HG03520 (cell line): Measurements from ENCODE around the gene TMPRSS4.

Experiments used
- ATAC-seq: cut with Tn5 transposase; IDR thresholded peaks from one replicate; pipeline ENCODE4 v1.9.1; 2021; ENCODE audit warnings: mild to moderate bottlenecking, moderate library complexity; ENCODE audit not compliant: unreplicated experiment

TMPRSS4 gene

DNA sequence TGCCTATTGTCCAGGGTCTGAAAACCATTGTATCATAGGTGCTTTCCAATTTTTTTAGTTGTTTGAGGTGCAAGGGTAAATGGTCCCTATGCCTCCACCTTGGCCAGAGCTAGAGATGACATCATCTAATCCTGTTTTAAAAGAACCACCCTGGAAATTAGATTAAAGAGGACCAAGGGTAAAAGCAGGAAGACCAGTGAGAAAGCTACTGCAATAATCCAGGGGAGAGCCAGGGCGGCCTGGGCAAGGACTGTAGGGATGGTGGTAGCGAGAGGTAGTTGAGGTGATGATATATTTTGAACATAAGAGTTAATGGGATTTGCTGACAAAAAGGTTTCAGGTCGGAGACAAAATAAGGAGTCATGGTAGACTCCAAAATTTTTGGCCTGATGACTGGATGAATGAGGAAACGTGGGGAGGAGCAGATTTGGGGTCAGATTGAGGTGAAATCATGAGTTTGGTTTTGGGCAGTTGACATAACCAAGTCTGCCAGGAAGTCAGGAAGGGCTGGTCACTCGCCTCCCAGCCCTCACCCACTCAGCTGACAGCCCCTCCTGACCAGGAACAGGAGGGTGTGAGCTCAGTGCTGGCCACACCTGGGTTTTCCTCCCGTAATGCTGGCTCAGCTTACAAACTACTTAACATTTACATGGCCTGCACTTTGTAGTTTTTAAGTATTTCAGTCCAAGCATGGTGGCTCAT, 52.7 kb downstream of the TMPRSS4 start:
- ATAC-seq: no peak

DNA sequence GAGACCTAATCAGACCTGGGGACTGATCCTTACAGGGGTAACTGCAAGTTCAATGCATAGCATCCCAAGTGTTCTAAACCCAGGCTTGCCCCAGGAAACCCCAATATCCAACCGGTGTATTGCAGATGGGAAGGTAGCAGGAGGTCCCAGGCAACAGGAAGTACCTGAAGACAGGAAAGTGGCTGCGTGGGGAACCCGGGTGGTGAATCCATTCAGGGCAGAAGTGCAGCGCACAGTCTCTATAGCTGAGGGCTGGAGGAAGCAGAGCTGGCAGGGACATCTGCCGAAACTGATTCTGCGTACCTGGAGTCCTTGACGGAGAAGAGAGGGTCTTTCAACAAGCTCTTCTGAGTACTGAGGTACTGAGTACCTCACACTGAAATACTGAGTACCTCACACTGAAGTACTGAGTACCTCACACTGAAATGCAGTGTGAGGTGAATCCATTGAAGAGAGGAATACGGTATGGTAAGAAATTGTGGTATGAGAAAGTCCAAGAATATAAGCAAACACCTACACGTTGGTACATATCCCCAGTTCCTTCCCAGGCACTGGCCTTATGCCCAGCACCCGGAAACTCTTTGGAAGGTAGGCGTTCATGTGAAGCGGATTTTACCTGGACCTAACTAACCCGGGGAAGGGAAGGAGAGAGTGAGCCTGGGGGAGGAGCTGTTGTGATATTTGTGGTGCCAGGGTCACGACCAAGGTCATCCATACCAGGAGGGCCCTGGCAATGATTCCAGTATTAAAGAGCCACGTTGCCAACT, 55.7 kb downstream of the TMPRSS4 start:
- ATAC-seq: no peak

DNA sequence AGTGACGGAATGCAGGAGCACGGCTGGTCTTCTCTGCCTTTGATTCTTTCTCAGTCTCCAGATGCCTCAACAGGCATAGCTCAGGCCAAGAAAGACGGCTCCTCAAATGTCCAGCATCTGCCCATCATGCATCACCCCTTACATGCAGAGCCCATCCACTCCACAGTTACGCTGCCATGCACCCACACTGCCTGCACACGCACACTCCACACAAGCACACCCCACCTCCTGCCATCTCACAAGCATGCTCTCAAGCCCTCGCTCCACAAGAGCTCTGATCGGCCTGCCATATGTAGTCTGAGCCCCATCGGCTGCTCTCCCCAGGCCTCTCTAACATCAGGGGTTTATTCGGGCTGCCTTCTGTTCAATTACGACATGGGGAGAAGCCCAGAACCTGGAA, 56.9 kb downstream of the TMPRSS4 start:
- no peak for ATAC-seq

DNA sequence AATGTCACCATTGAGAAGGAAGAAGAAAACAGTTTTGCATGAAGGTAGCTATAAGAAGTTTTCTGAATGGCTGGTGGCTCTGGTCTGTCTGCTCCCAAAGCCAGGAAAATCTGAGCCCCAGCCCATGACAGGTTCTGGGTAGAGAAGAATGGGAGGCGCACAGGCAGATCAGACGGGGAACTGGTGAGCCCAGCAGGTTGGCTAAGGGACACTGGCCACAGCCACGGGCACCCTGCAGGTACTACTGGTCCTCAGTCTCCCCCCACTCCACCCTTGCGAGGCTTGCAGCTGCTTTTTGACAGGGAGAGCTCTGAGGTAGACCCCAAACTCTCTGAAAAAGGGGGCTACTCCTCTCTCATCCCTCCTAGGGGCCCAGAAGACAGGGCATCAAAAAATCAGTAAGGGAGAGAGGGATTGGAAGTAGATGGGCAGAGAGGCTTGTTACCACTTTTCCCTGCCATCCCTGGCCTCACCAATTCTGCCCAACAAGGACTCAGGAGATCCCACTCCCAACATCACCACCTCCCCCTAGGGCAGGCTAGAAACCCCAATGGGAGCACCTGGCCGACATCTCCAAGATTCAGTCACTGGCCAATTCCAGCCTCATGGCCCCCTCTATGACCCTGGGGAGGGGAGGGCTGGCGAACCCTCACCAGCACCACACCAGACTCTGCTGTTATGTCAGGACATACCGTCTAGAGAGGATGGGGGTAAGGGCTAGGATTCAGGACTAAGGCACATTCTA, 58.3 kb downstream of the TMPRSS4 start:
- no peak for ATAC-seq

DNA sequence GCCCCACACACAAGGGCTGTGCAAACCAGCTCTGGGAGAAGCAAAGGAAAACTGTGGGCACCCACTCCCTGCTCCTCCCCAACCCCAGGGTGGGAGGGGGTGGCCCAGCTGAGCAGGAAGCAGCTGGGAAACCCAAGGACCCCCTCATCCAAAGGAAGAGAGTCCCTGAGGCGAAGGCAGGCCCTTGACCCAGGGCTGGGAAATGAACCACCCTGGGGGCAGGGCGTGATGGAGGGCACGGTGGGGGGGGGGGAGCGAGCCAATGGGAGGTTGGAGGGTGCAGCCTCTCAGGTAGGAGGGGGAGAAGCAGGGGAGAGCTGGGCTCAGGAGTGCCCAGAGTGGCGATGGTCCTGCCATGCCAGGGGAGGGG, 58.9 kb downstream of the TMPRSS4 start:
- ATAC-seq: no peak

DNA sequence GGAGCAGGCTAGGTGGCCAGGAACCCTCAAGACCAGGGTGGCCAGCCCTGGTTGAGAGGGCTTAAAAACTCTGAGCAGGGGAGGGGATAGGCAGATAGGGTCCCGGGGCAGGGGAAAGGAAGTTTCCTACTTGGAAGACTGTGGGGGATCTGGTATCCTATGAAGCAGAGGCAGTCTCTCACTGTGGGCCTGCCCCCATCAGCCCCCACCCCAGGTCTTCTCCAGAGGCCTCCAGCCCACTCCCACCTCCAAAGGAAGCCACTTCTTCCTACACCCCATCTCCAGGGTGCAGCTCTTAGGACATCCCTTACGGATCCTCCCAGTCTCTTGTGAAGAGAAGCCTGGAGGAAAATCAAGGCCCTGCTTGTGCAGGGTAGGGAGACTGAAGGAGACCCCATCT, 59.5 kb downstream of the TMPRSS4 start:
- no peak for ATAC-seq

DNA sequence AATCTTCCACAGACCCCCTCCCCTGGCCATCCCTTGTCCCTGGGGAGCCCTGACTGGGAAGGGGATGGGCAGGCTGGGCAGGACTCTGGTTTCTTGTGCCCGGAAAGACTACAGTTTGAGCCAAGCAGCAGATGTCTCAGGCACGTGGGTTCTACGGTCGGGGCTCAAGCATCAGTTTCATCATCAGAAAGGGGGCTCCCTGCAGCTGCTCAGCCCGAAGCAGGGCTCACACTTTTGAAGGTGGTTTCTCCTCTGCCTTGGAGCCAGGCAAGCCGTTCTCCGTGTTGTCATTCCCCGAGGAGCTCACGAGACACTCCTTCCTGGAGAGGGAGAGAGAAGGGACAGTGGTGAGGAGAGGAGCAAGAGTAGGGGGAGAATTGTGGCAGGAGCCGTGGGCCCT, 59.9 kb downstream of the TMPRSS4 start:
- no peak for ATAC-seq

DNA sequence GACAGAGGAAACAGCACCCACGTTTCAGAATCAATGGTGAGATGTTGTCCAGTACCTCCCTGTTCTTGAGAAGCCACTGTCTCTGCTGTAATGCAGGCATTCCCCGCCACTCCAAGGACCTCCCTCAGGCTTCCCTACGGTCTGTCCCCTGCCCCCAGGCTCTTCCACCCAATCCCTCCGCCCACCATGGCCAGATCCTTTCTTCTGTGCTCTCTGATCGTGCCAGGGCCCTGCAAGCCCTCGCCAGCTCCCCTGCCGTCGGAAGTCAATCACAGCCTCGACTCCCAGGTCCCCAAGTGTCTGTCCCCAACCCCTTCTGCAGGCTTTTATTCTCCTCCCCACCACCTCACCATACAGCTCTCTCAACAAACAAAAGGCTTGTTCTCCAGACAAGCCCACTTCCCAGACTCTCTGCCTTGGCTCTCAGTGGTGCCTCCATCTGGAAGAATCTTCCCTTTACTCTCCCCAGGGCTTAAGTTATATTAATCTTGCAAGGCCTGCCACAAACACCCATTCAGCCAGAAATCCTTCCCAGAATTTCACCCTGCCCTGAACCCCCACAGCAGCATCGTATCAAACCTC, 62.1 kb downstream of the TMPRSS4 start:
- no peak for ATAC-seq

DNA sequence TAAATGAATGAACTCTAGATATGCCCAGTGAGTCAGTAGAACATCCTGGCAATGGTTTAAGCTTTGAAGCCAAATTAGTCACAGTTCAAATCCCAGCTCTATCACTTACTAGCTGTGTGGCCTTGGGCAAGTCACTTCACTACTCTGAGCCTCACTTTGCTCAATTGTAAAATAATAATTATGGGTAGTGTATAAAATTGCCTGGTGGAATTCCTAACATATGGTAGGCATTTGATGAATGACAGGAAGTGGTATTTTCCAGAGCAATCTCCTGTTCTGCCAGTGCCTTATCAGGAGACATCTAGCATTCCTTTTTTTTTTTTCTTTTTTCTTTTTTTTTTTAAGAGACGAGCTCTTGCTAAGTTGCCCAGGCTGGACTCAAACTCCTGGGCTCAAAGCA, 62.7 kb downstream of the TMPRSS4 start:
- ATAC-seq: no peak

DNA sequence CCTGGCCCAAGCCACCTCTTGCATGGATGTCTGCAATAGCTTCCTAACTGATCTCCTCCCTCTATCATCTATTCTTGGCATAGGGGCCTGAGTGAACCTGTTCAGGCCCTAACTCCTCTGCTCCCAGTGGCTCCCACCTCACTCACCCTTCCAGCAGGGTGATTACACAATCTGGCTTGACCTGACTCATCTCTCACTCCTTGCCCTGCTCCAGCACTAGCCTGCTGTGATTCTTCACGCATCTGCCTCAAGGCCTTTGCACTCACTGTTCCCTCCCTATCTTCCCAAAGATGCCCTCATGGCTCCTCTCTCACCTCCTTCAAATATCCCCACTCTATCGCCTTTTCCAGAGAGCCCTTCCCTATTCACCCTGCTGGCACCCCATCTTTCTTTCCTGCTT, 65.2 kb downstream of the TMPRSS4 start:
- no peak for ATAC-seq

DNA sequence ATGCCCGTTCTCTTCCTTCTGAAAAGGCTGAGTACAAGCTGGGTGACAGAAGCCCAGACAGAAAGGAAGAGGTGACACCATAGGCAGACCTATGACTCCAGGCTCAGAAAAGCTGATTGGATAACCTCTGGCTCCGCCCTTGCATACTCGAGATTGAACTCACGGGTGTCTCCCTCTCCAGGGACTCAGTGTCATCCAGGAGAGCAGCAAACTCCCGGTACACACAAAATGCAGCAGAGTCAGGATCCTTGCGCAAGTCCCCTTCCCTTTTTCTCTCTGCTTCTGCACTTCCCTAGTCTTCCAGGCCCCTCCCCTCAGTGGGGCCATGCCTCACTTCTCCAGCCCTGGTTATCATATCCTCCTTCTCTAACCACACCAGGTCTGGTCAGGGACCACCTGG, 65.9 kb downstream of the TMPRSS4 start:
- ATAC-seq: no peak

DNA sequence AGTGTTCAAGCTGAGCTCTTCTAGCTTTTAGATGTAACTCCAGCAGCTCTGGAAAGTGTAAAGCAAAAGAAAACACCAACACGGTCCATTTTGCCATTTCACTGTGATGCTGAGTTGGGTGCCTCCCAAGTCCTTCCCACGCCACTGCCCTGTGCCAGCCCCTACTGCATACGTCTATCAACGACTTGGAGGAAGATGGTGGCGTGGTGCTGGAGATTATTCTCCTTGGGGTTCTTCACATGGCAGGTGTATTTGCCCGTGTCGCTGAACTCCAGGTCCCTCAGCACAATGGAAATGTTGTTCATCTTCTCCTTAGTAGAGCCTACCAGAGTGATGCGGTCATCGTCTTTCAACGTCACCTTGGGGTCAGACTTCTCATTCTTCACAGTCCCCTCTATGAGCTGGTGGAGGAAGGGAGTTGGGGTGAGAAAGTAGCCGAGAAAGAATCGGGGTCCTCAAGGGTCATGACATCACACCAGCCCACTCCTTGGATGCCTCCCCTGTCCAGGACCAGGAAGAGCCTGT, 66.8 kb downstream of the TMPRSS4 start:
- no peak for ATAC-seq

DNA sequence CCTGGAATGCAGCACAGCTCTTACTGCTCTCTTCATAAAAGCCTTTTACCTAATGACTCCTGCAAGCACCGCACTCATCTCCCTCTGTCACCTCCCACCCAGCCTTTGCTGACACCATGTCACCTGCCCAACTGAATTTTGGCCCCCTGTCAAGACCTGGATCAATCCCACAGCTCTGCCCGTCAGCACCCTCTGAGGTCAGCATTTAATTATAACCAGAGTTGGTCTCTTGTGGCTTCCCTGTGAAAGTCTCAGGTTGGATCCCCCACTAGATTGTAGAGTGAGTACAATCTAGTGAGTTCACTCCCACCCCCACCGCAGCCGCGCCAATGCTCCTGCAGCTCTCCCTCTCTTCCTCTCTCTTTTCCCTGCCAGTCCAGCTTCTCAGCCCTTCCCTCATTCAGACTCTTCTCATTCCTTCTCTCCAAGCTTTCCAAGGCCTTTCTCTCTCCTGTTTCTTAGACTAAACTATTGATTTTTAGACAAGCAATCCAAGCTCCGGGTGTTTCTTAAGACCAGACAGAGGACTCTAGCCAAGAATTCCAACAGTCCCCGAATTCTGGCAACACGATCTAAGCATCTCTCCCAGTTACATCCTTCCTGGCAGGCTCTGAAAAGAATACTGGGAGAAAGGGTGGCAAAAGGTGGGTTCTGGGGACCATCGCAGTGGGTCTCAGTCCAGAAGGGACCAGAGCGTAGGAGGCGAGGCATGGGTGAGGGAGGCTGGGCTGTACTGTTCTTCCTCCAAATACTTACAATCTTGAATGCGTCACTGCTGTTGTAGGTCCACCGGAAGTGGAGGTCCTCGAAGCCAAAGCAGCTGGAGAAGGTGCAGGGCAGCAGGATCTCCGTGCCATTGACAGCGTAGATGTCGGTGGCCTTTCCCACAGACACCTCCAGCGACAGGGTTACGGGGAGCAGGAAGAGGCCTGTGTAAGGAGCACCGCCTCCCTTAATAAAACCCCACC, 67.7 kb downstream of the TMPRSS4 start:
- no peak for ATAC-seq

DNA sequence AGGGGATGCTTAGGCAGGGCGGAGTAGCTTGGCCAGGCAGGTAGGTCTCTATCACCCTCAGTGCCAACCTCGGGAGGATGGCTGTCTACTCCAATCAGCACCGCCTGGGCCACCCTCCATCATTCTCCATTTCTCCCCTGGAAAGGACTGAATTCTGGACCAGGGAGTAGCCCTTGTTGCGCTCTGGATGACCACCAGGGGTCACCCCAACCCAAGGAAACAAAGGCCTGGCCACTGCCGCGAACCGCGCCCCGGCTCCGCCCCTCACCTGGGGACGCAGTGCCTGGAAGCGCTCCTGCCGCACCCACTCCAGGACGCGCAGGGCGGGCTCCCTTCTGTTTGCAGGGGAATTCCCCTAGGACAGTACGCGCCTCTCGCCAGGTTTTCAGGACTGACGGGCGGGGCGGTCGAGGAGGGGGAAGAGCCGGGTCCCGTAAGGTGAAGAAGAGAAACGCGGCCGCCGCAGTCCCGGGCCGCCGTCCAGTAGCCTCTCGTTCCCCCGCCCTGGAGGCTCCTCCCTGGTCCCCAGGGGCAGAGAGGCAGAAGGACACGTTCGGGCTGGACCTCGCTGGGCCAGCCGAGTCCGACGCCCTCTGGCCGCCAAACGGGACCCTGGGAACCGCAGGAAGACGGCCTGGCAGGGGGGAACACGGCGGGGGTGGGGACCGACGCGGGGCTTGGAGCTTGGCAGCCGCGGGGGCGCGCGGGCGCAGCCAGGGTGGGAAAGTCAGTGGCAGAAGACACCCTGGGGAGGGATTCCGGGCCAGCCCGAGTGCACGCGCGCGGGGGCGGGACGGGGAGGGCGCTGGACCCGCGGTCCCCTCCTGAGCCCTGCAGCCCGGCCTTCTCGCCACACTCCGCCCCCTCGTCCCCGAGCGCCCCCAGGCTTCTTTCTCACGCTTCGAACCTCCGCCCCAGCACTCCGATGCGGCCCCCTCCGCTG, 68.7 kb downstream of the TMPRSS4 start:
- ATAC-seq: peak; percentile 71

DNA sequence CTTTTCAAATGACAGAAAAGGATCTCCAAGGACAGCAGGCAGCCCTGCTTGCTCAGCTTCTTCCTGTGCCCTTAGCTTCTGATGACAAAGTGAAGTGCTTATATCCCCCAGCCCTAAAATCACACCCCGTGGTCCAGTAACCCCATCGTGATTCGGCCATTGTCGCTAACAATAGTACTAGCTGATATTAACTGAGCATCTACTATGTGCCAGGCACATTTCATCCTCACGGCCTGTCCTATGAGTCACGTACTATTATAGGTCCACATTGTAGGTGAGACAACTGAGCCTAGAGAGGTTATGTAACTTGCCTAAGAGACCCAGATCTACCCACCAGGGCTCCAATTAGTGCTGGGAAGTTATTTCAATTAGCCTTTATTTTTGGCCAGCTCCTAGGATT, 69.7 kb downstream of the TMPRSS4 start:
- ATAC-seq: no peak

DNA sequence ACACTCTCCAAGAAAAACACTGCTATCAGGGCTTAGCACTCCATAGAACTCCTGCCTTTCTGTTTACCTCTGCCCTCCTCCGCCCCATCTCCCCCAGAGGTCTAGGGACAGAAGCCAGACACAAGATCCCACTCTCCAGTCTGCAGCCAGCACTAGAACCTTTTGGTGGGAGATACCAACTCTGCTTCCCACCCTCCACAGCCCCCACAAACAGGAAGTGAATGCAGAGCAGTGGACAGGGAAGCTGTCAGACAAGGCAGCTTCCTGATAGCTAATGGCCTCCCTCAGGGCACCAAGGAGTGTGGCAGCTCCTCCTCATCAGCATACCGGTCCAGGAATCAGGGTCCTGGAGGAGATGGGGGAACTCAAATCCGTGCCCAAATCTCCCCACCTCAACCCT, 70.6 kb downstream of the TMPRSS4 start:
- no peak for ATAC-seq

DNA sequence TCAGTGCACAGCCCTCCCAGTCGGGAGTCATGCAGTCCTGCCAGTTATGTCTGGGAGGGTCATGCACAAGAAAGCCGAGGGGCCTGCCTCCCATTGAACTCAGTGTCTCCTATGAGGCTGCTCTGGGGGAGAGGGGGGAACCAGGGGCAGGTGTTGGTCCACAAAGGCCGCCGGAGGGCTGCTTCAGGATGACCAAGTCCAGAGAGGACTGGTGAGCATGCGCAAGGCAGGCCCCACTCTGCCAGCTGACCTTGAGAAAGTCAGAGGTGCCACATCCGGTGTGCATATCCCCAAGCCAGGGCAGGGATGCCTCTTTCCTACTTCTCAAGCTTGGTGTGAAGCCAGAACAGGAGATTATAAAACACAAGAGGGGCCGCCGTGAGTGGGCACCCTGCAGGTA, 71.4 kb downstream of the TMPRSS4 start:
- ATAC-seq: no peak

DNA sequence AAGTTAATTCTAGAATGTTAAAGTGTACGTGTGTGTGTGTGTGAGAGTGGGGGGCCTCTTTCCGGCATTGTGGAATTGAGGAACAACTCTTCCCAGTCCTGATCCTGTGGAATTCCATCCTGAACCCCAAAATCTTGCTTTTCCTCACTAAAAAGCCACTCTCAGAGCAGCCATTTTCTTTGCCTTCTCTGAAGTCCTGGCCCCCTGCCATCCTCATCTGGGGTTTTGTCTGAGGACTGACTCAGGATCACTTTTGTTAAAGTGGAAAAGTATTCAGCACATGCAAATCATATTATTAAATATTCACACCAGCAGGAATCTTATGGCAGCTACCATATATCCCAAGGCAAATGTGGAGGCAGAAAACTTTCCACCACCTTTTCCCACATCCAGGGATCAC, 72.0 kb downstream of the TMPRSS4 start:
- no peak for ATAC-seq

DNA sequence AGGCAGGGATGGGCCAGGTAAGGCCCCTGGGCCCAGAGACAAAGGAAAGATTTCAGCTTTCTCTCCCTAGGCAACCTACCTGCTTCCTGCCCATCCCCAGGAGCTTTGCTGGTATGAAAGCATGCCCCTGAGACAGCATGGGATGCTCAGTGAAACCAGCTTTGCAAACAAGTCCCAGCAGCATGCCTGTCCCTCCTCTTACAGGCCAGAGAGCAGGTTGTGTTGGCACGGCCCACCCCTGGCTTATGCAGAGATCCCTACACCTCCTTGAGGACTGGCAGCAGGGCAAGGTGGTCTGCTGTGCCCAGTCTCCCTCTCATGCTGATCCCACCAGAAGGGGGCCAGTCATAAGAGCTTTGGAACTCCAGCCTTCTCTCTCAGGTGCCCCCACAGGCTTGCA, 72.6 kb downstream of the TMPRSS4 start:
- no peak for ATAC-seq
